Bronchial epithelial cell (primary cell): Measurements from ENCODE around the gene IFT20. TPM values are rescaled to one million over a fixed set of nuclear protein-coding genes. Genes with fewer than 3 reads are reported as not detected.

Experiments used
- DNase-seq: peaks from one replicate; pipeline ENCODE4 v3.0.0-alpha.2; 2010; ENCODE audit warnings: low read depth
- FAIRE-seq: peaks from 2 replicates; lab custom pipeline; 2011; peaks lifted over from hg19 to GRCh38; lab: Jason Lieb, UNC
- H3K27me3 ChIP-seq: 2 replicates; pipeline ENCODE4 v1.5.1; 2011; ENCODE audit warnings: low read length; ENCODE audit not compliant: control insufficient read depth, insufficient read depth
- H3K36me3 ChIP-seq: 2 replicates; pipeline ENCODE4 v1.5.1; 2011; ENCODE audit warnings: low read length; ENCODE audit not compliant: control insufficient read depth, insufficient read depth
- H3K4me3 ChIP-seq: 2 replicates; pipeline ENCODE4 v1.5.1; 2011; ENCODE audit warnings: mild to moderate bottlenecking, low read depth, low read length, control low read depth
- CTCF ChIP-seq: IDR thresholded peaks from 2 replicates; pipeline ENCODE4 v1.5.1; 2011; ENCODE audit warnings: mild to moderate bottlenecking, moderate library complexity, low read length, control low read depth, inconsistent platforms; ENCODE audit not compliant: insufficient read depth, severe bottlenecking
- total RNA-seq: library from RNA; depleted of rRNA; stranded (reverse); fragments of >200 nt; gene quantifications from 2 replicates; pipeline ENCODE4 v1.2.1, GENCODE V29; 2014

IFT20 gene
- total RNA-seq, 1 donor from 2014 or later: 43.7 TPM

DNA sequence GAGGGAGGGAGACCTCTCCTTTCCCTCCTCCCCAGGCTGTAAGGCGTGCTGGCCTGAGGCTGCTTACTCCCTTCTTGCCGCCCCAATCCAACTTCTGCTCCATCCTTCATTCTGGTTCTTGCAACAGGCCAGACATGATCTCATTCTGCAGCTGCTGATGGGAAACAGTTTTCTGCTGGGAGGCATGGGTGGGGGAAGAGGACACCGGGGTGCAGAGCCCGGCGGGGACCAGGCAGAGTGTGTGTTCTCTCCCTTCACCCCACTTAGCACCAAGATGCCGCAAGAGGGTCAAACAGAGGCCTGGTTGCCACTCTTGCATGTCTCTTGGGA, 37.6 kb upstream of the IFT20 start:
- Histone ChIP-seq H3K27me3 (peaks cover 17% of the 10 kb centered on the region), H3K36me3 (no peaks in the 10 kb centered on the region), H3K4me3 (no peak overlapping the region)
- no peak for TF ChIP-seq CTCF
- DNase-seq (no peak), FAIRE-seq (no peak)

DNA sequence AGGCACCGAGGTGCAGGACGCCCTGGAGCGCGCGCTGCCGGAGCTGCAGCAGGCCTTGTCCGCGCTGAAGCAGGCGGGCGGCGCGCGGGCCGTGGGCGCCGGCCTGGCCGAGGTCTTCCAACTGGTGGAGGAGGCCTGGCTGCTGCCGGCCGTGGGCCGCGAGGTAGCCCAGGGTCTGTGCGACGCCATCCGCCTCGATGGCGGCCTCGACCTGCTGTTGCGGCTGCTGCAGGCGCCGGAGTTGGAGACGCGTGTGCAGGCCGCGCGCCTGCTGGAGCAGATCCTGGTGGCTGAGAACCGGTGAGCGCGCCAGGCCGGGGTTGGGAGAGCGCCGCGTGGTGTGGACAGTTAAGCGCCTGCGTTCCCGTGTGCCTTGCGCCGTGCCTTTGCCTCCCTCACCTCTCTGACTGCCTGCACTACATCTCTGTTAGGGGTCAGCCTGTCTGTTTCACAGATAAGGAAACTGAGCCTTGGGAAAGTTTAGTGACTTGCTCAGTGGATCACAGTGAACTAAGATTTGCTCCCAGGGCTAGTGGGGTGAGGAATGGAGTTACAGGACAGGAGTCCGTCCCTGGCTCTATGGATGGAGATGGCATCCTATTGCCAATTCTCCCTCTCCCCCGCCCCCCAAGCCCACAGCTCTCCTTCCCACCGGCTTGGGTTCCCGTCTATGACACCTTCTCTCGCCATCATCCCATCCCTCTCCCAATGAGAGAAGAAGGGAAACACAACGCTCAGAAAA, 37.1 kb upstream of the IFT20 start:
- FAIRE-seq: no peak

GRCh38 chr17:28371245-28372202, 36.3 kb upstream of the IFT20 start, which contains the start of gene SARM1:
TSS of gene SARM1 (plus strand) at chr17:28371694. CDS start at chr17:28372033, 339 bp downstream.
- Histone ChIP-seq H3K27me3 (peaks cover 17% of the 10 kb centered on the region), H3K36me3 (no peaks in the 10 kb centered on the region), H3K4me3 (peak within 1 kb of the TSS; percentile 10)
- TF ChIP-seq CTCF: no peak
- DNase-seq: no peak
- FAIRE-seq: no peak

More for the DNA sequence above, 37.1 kb upstream of the IFT20 start:
- H3K36me3 ChIP-seq: no peaks in the 10 kb centered on the region
- no peak for TF ChIP-seq CTCF
- DNase-seq: no peak
- peaks cover 17% of the 10 kb centered on the region for H3K27me3 ChIP-seq
- H3K4me3 ChIP-seq: no peak overlapping the region

- DNase-seq: no peak
- FAIRE-seq: no peak
- H3K36me3 ChIP-seq: no peaks in the 10 kb centered on the region
- no peak for TF ChIP-seq CTCF
- peaks cover 17% of the 10 kb centered on the region for H3K27me3 ChIP-seq
- H3K4me3 ChIP-seq: no peak overlapping the region
Measured at GRCh38 chr17:28370744-28371103, 35.5 kb upstream of the IFT20 start.

- no peaks in the 10 kb centered on the region for H3K36me3 ChIP-seq
- no peak within 1 kb of the TSS for H3K4me3 ChIP-seq
- no peak for FAIRE-seq
- H3K27me3 ChIP-seq: peaks cover 17% of the 10 kb centered on the region
- TF ChIP-seq CTCF: no peak
- no peak for DNase-seq
Measured at GRCh38 chr17:28370035-28370743, 34.9 kb upstream of the IFT20 start, which contains the start of gene VTN. TSS of gene VTN (minus strand) at chr17:28370307. CDS start at chr17:28370203, 104 bp downstream.
